CD14-positive monocyte (primary cell): Measurements from ENCODE around the gene NPAS3. TPM values are rescaled to one million over a fixed set of nuclear protein-coding genes. Genes with fewer than 3 reads are reported as not detected.

Experiments used
- DNase-seq, 3 donors: peaks; one replicate each; pipeline ENCODE4 v3.0.0-alpha.2; 2011 to 2022
- H2AFZ ChIP-seq: 2 replicates; pipeline ENCODE4 v1.6.0; 2012; ENCODE audit warnings: mild to moderate bottlenecking, low read depth, low read length, inconsistent platforms; ENCODE audit not compliant: insufficient read depth, poor library complexity, severe bottlenecking
- H3K27ac ChIP-seq, 2 donors: 1 replicate in 1 of 2; 2 replicates in 1 of 2; pipeline ENCODE4 v1.5.1; 2012 to 2013; ENCODE audit warnings: low read length in 2 of 2, control low read depth in 1 of 2, inconsistent platforms in 1 of 2, low read depth in 1 of 2, mild to moderate bottlenecking in 1 of 2
- H3K27me3 ChIP-seq, 2 donors: one replicate each; pipeline versions ENCODE4 v1.6.0 to v1.6.1; 2011 to 2013; ENCODE audit warnings: low read length in 2 of 2; ENCODE audit not compliant: control insufficient read depth in 2 of 2, insufficient read depth in 2 of 2
- H3K36me3 ChIP-seq, 2 donors: replicated peaks in 1 of 2; 1 replicate in 1 of 2; 2 replicates in 1 of 2; pipeline versions ENCODE4 v1.5.1 to v1.6.1; 2012 to 2013; ENCODE audit warnings: low read length in 2 of 2, control low read depth in 1 of 2, inconsistent platforms in 1 of 2, mild to moderate bottlenecking in 1 of 2; ENCODE audit not compliant: insufficient read depth in 2 of 2, control insufficient read depth in 1 of 2
- H3K4me1 ChIP-seq, 2 donors: 1 replicate in 1 of 2; 2 replicates in 1 of 2; pipeline versions ENCODE4 v1.5.1 to v1.6.1; 2012 to 2013; ENCODE audit warnings: low read length in 2 of 2, control low read depth in 1 of 2, inconsistent platforms in 1 of 2, mild to moderate bottlenecking in 1 of 2, moderate library complexity in 1 of 2; ENCODE audit not compliant: insufficient read depth in 2 of 2, control insufficient read depth in 1 of 2
- H3K4me2 ChIP-seq: replicated peaks from 2 replicates; pipeline ENCODE3; 2012; ENCODE audit warnings: low read length, moderate library complexity, mild to moderate bottlenecking; ENCODE audit not compliant: poor library complexity, severe bottlenecking; ENCODE audit errors: extremely low read depth
- H3K4me3 ChIP-seq, 3 experiments: fragments of 200-600 bp in 1 of 3; sonication (generic) in 1 of 3; replicated peaks in 1 of 3; 1 replicate in 2 of 3; 2 replicates in 1 of 3; pipeline ENCODE4 v1.5.1; 2011 to 2013; ENCODE audit warnings: low read length in 3 of 3, mild to moderate bottlenecking in 3 of 3, control low read depth in 2 of 3, low read depth in 2 of 3, inconsistent platforms in 1 of 3, moderate library complexity in 1 of 3
- H3K79me2 ChIP-seq: 2 replicates; pipeline ENCODE4 v1.6.0; 2012; ENCODE audit warnings: mild to moderate bottlenecking, control low read depth, inconsistent platforms, low read length, moderate library complexity; ENCODE audit not compliant: insufficient read depth
- H3K9ac ChIP-seq: 2 replicates; pipeline ENCODE4 v1.6.0; 2017; ENCODE audit warnings: low read length, mild to moderate bottlenecking; ENCODE audit not compliant: insufficient read depth, poor library complexity, severe bottlenecking
- H3K9me3 ChIP-seq, 2 donors: replicated peaks in 1 of 2; 1 replicate in 1 of 2; 2 replicates in 1 of 2; pipeline versions ENCODE4 v1.5.1 to v1.6.1; 2012 to 2013; ENCODE audit warnings: low read length in 2 of 2, control low read depth in 1 of 2; ENCODE audit not compliant: control insufficient read depth in 1 of 2, insufficient read depth in 1 of 2
- H4K20me1 ChIP-seq: 2 replicates; pipeline ENCODE4 v1.6.0; 2012; ENCODE audit warnings: mild to moderate bottlenecking, low read length, control low read depth, moderate library complexity; ENCODE audit not compliant: insufficient read depth
- H3K27ac Mint-ChIP-seq, 7 donors: one replicate each; pipeline ENCODE4 v1.8.0; 2020; ENCODE audit warnings: mild to moderate bottlenecking in 7 of 7, mixed read lengths in 7 of 7, moderate library complexity in 6 of 7, inconsistent platforms in 2 of 7
- H3K27me3 Mint-ChIP-seq, 3 donors: one replicate each; pipeline ENCODE4 v1.8.0; 2021 to 2022; ENCODE audit warnings: low read depth in 3 of 3, mild to moderate bottlenecking in 3 of 3, mixed read lengths in 3 of 3, moderate library complexity in 3 of 3, inconsistent platforms in 1 of 3
- H3K36me3 Mint-ChIP-seq, 2 donors: one replicate each; pipeline ENCODE4 v1.8.0; 2020; ENCODE audit warnings: mixed read lengths in 2 of 2, inconsistent platforms in 1 of 2, mild to moderate bottlenecking in 1 of 2
- H3K4me1 Mint-ChIP-seq: one replicate; pipeline ENCODE4 v1.8.0; 2020; ENCODE audit warnings: mild to moderate bottlenecking, mixed read lengths
- H3K4me3 Mint-ChIP-seq, 2 donors: one replicate each; pipeline ENCODE4 v1.8.0; 2020; ENCODE audit warnings: mild to moderate bottlenecking in 2 of 2, mixed read lengths in 2 of 2, moderate library complexity in 1 of 2
- H3K9me3 Mint-ChIP-seq, 7 donors: one replicate each; pipeline ENCODE4 v1.8.0; 2020 to 2022; ENCODE audit warnings: mixed read lengths in 7 of 7, mild to moderate bottlenecking in 6 of 7, moderate library complexity in 6 of 7, inconsistent platforms in 2 of 7
- WGBS: methylation state at CpG from one replicate; pipeline ENCODE4 v1.1.5; 2013; ENCODE audit warnings: missing lambda C conversion rate; ENCODE audit not compliant: insufficient coverage; 5-methylcytosine and 5-hydroxymethylcytosine counted together
- intact Hi-C, 2 donors: fragments of 100-400 bp; cut with micrococcal nuclease; formaldehyde crosslinking; loops; one replicate each; pipeline versions ENCODE4 v1.15.0 to v1.15.1; 2023
- polyA plus RNA-seq, 3 donors: library from polyadenylated mRNA; depleted of rRNA in 1 of 3; unstranded in 2 of 3; stranded (reverse) in 1 of 3; fragments of 300-500 nt in 2 of 3; fragments of >200 nt in 1 of 3; fragmentation: Illumina TruSeq in 2 of 3; gene quantifications; 1 replicate in 2 of 3; 2 replicates in 1 of 3; pipeline ENCODE4 v1.2.3, GENCODE V29; 2012 to 2021
- TF ChIP-seq, protein P1 (sequence below): fragments of 200-600 bp; IDR thresholded peaks from one replicate; pipeline ENCODE4 v1.8.0; 2022; ENCODE audit warnings: antibody characterized with exemption, mild to moderate bottlenecking

The NPAS3 gene
- polyA plus RNA-seq, 3 donors = not detected

DNA sequence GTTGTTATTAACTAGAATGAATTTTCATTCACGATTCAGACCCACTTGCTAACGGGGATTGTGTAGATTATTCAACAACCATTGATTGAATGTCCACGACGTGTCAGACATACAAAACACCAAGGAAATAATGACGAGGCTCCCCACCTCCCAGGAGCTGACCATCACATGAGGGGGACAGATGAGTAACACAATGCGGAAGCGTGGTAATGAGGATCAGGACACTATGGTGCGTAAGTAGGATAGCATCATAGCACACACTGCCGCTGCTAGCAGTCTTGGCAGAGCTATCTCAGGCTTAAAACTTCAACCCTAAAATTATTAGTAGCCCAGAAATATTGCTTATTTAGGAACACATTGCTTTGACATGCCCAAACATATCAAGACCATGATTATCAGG, 746.3 kb downstream of the NPAS3 start:
- H3K36me3 Mint-ChIP-seq = no peaks in the 10 kb centered on the region
- H3K9me3 Mint-ChIP-seq = peaks cover 0 to 11% (median 1%) of the 10 kb centered on the region in 7 donors
- 100% methylated on average over 4 of the region's 9 CpGs for WGBS
- H3K9me3 ChIP-seq = no peaks in the 10 kb centered on the region
- no peaks in the 10 kb centered on the region for H3K36me3 ChIP-seq
- no peak overlapping the region for H3K27ac ChIP-seq
- H2AFZ ChIP-seq = no peak overlapping the region
- no peaks in the 10 kb centered on the region for H3K4me1 Mint-ChIP-seq
- no peak for DNase-seq
- intact Hi-C loops = no loop called here
- no peaks in the 10 kb centered on the region for H3K27me3 Mint-ChIP-seq
- no peaks in the 10 kb centered on the region for H3K27me3 ChIP-seq
- H3K4me2 ChIP-seq = no peak overlapping the region
- H3K4me3 Mint-ChIP-seq = no peak overlapping the region
- H3K27ac Mint-ChIP-seq = no peak overlapping the region
- no peaks in the 10 kb centered on the region for H3K79me2 ChIP-seq
- TF ChIP-seq, protein P1, sequence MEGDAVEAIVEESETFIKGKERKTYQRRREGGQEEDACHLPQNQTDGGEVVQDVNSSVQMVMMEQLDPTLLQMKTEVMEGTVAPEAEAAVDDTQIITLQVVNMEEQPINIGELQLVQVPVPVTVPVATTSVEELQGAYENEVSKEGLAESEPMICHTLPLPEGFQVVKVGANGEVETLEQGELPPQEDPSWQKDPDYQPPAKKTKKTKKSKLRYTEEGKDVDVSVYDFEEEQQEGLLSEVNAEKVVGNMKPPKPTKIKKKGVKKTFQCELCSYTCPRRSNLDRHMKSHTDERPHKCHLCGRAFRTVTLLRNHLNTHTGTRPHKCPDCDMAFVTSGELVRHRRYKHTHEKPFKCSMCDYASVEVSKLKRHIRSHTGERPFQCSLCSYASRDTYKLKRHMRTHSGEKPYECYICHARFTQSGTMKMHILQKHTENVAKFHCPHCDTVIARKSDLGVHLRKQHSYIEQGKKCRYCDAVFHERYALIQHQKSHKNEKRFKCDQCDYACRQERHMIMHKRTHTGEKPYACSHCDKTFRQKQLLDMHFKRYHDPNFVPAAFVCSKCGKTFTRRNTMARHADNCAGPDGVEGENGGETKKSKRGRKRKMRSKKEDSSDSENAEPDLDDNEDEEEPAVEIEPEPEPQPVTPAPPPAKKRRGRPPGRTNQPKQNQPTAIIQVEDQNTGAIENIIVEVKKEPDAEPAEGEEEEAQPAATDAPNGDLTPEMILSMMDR = no peak
- no peaks in the 10 kb centered on the region for H4K20me1 ChIP-seq
- no peak overlapping the region for H3K4me3 ChIP-seq
- no peak overlapping the region for H3K9ac ChIP-seq
- H3K4me1 ChIP-seq = no peaks in the 10 kb centered on the region

- no peak for DNase-seq
- Mint-ChIP-seq H3K4me3 (no peak overlapping the region), H3K9me3 (peaks cover 0 to 11% (median 1%) of the 10 kb centered on the region in 7 donors), H3K27me3 (no peaks in the 10 kb centered on the region), H3K4me1 (no peaks in the 10 kb centered on the region), H3K36me3 (no peaks in the 10 kb centered on the region), H3K27ac (no peak overlapping the region)
- no peak overlapping the region for H2AFZ ChIP-seq
- H3K9me3 ChIP-seq = no peaks in the 10 kb centered on the region
- H3K79me2 ChIP-seq = no peaks in the 10 kb centered on the region
- WGBS = no CpG with 5 or more reads among the region's 1 CpG
- no peaks in the 10 kb centered on the region for H3K36me3 ChIP-seq
- no peaks in the 10 kb centered on the region for H3K27me3 ChIP-seq
- no peaks in the 10 kb centered on the region for H3K4me1 ChIP-seq
- TF ChIP-seq, protein P1 = no peak
- H3K27ac ChIP-seq = no peak overlapping the region
- no peak overlapping the region for H3K4me2 ChIP-seq
- intact Hi-C loops = no loop called here
- H4K20me1 ChIP-seq = no peaks in the 10 kb centered on the region
- H3K4me3 ChIP-seq = no peak overlapping the region
- no peak overlapping the region for H3K9ac ChIP-seq
These were observed 747.0 kb downstream of the NPAS3 start for GRCh38 chr14:33685698-33686097.
